GM12891 (cell line): ENCODE measurements around the gene KCNQ1OT1.

Experiments used
- DNase-seq: peaks from one replicate; pipeline ENCODE4 v3.0.0; 2011; ENCODE audit warnings: low spot score; ENCODE audit not compliant: insufficient read length
- FAIRE-seq: peaks from 2 replicates; lab custom pipeline; 2011; peaks lifted over from hg19 to GRCh38; lab: Jason Lieb, UNC
- PAX5 ChIP-seq: IDR thresholded peaks from 2 replicates; pipeline ENCODE4 v1.6.1; 2011; ENCODE audit warnings: low read length, moderate library complexity, mild to moderate bottlenecking; ENCODE audit not compliant: insufficient read depth, severe bottlenecking
- POLR2A ChIP-seq: IDR thresholded peaks from 2 replicates; pipeline ENCODE4 v1.6.1; 2011; ENCODE audit warnings: low read depth, low read length, control low read depth
- POLR2AphosphoS5 ChIP-seq: IDR thresholded peaks from 2 replicates; pipeline ENCODE4 v1.6.1; 2011; ENCODE audit warnings: low read depth, low read length, control low read depth
- POU2F2 ChIP-seq: IDR thresholded peaks from 2 replicates; pipeline ENCODE4 v1.6.1; 2011; ENCODE audit warnings: low read depth, mild to moderate bottlenecking, control low read depth, low read length, moderate library complexity
- SPI1 ChIP-seq: IDR thresholded peaks from 2 replicates; pipeline ENCODE4 v1.6.1; 2011; ENCODE audit warnings: low read depth, low read length, control low read depth
- TAF1 ChIP-seq: IDR thresholded peaks from 2 replicates; pipeline ENCODE4 v1.6.1; 2011; ENCODE audit warnings: low read depth, low read length, control low read depth

Gene KCNQ1OT1

GRCh38 chr11:2653930-2654739 is 45.7 kb downstream of the KCNQ1OT1 start:
- no peak for DNase-seq
- no peak for FAIRE-seq
- no peak for TF ChIP-seq SPI1
- no peak for TF ChIP-seq PAX5
- TF ChIP-seq TAF1, result no peak
- no peak for TF ChIP-seq POLR2AphosphoS5
- TF ChIP-seq POU2F2, result no peak
- TF ChIP-seq POLR2A, result no peak

- no peak for FAIRE-seq
- TF ChIP-seq POU2F2 (no peak), POLR2AphosphoS5 (no peak), POLR2A (no peak), PAX5 (no peak), TAF1 (no peak), SPI1 (no peak)
- DNase-seq, result no peak
Measured at GRCh38 chr11:2653198-2653551, 46.6 kb downstream of the KCNQ1OT1 start.

GRCh38 chr11:2652333-2653197 is 47.2 kb downstream of the KCNQ1OT1 start:
- TF ChIP-seq POU2F2, result no peak
- no peak for TF ChIP-seq POLR2A
- TF ChIP-seq TAF1, result no peak
- TF ChIP-seq PAX5, result no peak
- no peak for TF ChIP-seq POLR2AphosphoS5
- no peak for DNase-seq
- no peak for FAIRE-seq

DNA sequence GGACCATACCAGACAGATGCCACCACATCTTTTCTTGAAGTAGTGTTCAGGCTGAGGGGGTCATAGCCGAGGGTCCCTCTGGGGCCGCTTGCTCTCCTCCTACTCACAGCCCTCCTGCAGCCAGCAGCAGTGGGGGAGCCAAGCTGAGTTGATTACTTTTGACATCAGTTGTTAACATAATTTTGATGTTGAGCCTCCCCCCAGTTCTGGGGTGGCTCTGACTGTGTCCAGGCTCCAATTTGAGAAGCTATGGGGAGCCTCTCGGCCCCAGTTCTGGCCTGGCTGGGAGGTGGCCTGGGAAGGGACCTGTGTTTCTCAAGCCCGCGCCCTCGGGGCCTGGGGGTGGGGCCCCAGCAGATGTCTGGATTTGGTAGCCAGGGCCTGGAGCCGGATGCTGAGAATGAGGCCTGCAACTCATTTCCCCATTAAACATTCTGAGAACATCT is 47.9 kb downstream of the KCNQ1OT1 start:
- DNase-seq (no peak), FAIRE-seq (no peak)

GRCh38 chr11:2651054-2651617 is 48.7 kb downstream of the KCNQ1OT1 start:
- DNase-seq (no peak), FAIRE-seq (no peak)
- no peak for TF ChIP-seq POLR2AphosphoS5
- TF ChIP-seq POU2F2, result no peak
- TF ChIP-seq TAF1, result no peak
- no peak for TF ChIP-seq POLR2A
- no peak for TF ChIP-seq PAX5
- TF ChIP-seq SPI1, result no peak

More for the DNA sequence above, 47.9 kb downstream of the KCNQ1OT1 start:
- TF ChIP-seq POLR2AphosphoS5, result no peak
- TF ChIP-seq PAX5, result no peak
- no peak for TF ChIP-seq SPI1
- TF ChIP-seq TAF1, result no peak
- no peak for TF ChIP-seq POU2F2
- TF ChIP-seq POLR2A, result no peak

DNA sequence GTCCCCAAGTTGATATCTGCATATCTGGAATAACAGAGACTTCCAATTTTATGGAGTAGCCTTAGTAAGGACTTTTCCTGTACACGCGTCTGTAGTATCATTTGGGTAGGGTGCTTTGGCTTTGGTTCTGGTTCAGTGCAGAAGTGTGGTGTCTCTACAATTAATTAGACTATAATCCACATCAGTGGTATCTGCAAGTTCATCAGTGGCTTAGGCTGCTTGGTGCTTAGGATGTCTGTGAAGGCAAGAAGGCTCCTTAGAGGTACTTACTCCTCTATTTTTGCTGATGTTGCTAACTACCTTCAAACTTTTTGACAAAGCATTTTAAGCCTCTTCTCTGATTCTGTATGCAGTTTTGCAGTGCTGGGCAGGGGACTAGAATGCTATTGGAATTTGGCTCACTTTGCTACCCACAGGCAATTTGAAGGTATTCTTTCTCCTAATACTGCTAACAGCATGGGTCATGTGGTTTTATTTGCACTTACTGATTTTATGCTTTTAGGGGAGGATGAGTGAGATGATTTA is 49.4 kb downstream of the KCNQ1OT1 start:
- no peak for DNase-seq
- FAIRE-seq, result no peak

GRCh38 chr11:2649848-2650247 is 49.9 kb downstream of the KCNQ1OT1 start:
- TF ChIP-seq SPI1 (no peak), POLR2A (no peak), POLR2AphosphoS5 (no peak), PAX5 (no peak)
- FAIRE-seq (no peak), DNase-seq (no peak)

More for the DNA sequence above, 49.4 kb downstream of the KCNQ1OT1 start:
- TF ChIP-seq TAF1, result no peak
- no peak for TF ChIP-seq SPI1
- no peak for TF ChIP-seq POLR2A
- TF ChIP-seq POU2F2, result no peak
- TF ChIP-seq PAX5, result no peak
- TF ChIP-seq POLR2AphosphoS5, result no peak

DNA sequence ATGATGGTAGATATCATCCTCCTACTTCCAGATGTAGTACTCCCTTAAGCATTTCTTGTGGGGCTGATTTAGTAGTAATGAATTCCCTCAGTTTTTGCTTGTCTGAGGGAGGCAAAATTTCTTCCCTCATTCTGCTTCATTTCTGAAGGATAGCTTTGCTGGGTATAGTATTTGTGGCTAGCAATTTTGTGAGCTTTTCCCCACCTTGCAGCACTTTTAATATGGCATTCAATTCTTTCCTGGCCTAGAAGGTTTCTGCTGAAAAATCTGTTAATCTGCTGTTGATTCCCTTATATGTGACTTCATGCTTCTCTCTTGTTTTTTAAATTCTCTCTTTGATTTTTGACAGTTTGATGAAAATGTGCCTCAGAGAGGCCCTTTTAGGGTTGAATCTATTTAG is 50.4 kb downstream of the KCNQ1OT1 start:
- FAIRE-seq (no peak), DNase-seq (no peak)
- TF ChIP-seq POLR2AphosphoS5 (no peak), TAF1 (no peak), POU2F2 (no peak), SPI1 (no peak), POLR2A (no peak), PAX5 (no peak)

DNA sequence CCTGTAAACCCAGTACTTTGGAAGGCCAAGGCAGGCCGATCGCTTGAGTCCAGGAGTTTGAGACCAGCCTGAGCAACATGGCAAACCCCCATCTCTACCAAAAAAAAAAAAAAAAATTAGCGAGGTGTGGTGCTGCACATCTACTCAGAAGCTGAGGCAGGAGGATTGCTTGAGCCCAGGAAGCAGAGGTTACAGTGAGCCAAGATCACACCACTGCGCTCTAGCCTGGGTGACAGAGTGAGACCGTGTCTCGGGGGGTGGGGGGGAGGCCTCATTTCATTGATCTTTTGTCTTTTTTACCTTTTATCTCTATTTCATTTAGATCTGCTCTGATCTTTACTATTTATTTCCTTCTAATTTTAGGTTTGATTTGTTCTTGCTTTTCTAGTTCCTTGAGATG is 51.8 kb downstream of the KCNQ1OT1 start:
- DNase-seq (no peak), FAIRE-seq (no peak)
- TF ChIP-seq POLR2AphosphoS5 (no peak), TAF1 (no peak), SPI1 (no peak), PAX5 (no peak), POLR2A (no peak), POU2F2 (no peak)

GRCh38 chr11:2647167-2647566 is 52.6 kb downstream of the KCNQ1OT1 start:
- DNase-seq (no peak), FAIRE-seq (no peak)
- TF ChIP-seq PAX5 (no peak), POLR2A (no peak), POU2F2 (no peak), TAF1 (no peak), POLR2AphosphoS5 (no peak), SPI1 (no peak)
